Activated T-helper 1 cell treated with anti-CD3 and anti-CD28 coated beads, Interleukin-2, amount 50 U/mL, for 16 hours (primary cell): ENCODE data around the gene RANBP10.
"Not testable (repeated sequence)": the region's sequence is repeated elsewhere in the genome, so short reads cannot be mapped to it uniquely, and the experiment has no call there.

Experiments used
- DNase-seq, 2 donors: peaks; one replicate each; pipeline ENCODE4 v3.0.0-alpha.2; 2020; ENCODE audit warnings: low read depth in 1 of 2, low spot score in 1 of 2

The RANBP10 gene

GRCh38 chr16:67719048-67719777 is 87.1 kb downstream of the RANBP10 start, which contains the start of gene GFOD2:
Gene GFOD2, minus strand, starts transcription at chr16:67719316. Its CDS starts 33,601 bp downstream, at chr16:67685715.
- DNase-seq: peak; percentile 97

GRCh38 chr16:67718668-67719047 is 87.7 kb downstream of the RANBP10 start:
- DNase-seq: no peak

- DNase-seq: no peak
Measured at GRCh38 chr16:67716097-67716496, 90.3 kb downstream of the RANBP10 start.

- DNase-seq: no peak
Measured at GRCh38 chr16:67714522-67714921, 91.8 kb downstream of the RANBP10 start.

- no peak for DNase-seq
Measured at GRCh38 chr16:67713647-67714273, 92.6 kb downstream of the RANBP10 start.

GRCh38 chr16:67710607-67711006 is 95.8 kb downstream of the RANBP10 start:
- DNase-seq: no peak

- DNase-seq: no peak
Measured at GRCh38 chr16:67709050-67709449, 97.3 kb downstream of the RANBP10 start.

- no peak for DNase-seq
Measured at GRCh38 chr16:67708368-67708771, 98.0 kb downstream of the RANBP10 start.

- no peak for DNase-seq
Measured at GRCh38 chr16:67707790-67708189, 98.6 kb downstream of the RANBP10 start.

GRCh38 chr16:67707210-67707609 is 99.2 kb downstream of the RANBP10 start:
- no peak for DNase-seq

GRCh38 chr16:67704110-67704509 is 102.2 kb downstream of the RANBP10 start:
- no peak for DNase-seq

- DNase-seq: no peak
Measured at GRCh38 chr16:67703626-67704025, 102.7 kb downstream of the RANBP10 start.

- DNase-seq: no peak
Measured at GRCh38 chr16:67702130-67702529, 104.2 kb downstream of the RANBP10 start.

- DNase-seq: no peak
Measured at GRCh38 chr16:67701420-67701819, 104.9 kb downstream of the RANBP10 start.

- DNase-seq: no peak
Measured at GRCh38 chr16:67699265-67699664, 107.1 kb downstream of the RANBP10 start.

- DNase-seq: no peak
Measured at GRCh38 chr16:67697422-67698185, 108.8 kb downstream of the RANBP10 start.

- no peak for DNase-seq
Measured at GRCh38 chr16:67694611-67695010, 111.7 kb downstream of the RANBP10 start.

GRCh38 chr16:67693517-67694285 is 112.7 kb downstream of the RANBP10 start:
- DNase-seq: not testable (repeated sequence)

GRCh38 chr16:67685388-67686112 is 120.8 kb downstream of the RANBP10 start:
- no peak for DNase-seq

GRCh38 chr16:67683767-67684166 is 122.6 kb downstream of the RANBP10 start:
- DNase-seq: no peak
